ENCODE results near the gene TTC7B. TPM values are rescaled to one million over a fixed set of nuclear protein-coding genes. Genes with fewer than 3 reads are reported as not detected.

TTC7B gene
- total RNA-seq, 4 donors from 2014 or later: 35.0 to 78.7 (median 36.8) TPM

DNA sequence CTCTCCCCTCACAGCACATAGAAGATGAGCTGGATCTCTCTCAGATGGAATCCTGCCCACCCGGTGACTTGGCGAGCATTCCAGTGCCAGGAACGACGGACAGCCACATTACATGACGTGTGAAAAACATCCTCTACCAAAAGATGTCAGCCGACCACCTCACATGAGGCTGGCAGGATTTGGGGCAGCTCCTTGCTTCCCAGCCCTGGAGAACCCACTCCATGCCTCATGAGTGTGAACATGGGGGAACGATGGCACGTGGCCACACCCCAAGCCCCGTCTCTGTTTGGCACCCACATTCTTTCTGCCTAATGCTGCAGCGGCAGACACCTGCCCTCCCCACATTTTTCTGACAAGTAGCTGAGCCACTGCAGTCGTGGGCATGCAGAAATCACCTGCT lies 216.9 kb downstream of the TTC7B start:
- Histone ChIP-seq H3K4me3 (no peak overlapping the region), H3K9me3 (no peaks in the 10 kb centered on the region), H3K27ac (peak overlapping the region; percentile 18 to 50 (median 40)), H3K4me1 (peaks cover 8 to 13% of the 10 kb centered on the region in 2 donors), H3K27me3 (no peaks in the 10 kb centered on the region), H3K36me3 (no peaks in the 10 kb centered on the region)
- no peak for DNase-seq
- intact Hi-C loops (cut with DNase I; ENCODE audit: low total_unique reads): no loop called here
- TF ChIP-seq, protein P1, sequence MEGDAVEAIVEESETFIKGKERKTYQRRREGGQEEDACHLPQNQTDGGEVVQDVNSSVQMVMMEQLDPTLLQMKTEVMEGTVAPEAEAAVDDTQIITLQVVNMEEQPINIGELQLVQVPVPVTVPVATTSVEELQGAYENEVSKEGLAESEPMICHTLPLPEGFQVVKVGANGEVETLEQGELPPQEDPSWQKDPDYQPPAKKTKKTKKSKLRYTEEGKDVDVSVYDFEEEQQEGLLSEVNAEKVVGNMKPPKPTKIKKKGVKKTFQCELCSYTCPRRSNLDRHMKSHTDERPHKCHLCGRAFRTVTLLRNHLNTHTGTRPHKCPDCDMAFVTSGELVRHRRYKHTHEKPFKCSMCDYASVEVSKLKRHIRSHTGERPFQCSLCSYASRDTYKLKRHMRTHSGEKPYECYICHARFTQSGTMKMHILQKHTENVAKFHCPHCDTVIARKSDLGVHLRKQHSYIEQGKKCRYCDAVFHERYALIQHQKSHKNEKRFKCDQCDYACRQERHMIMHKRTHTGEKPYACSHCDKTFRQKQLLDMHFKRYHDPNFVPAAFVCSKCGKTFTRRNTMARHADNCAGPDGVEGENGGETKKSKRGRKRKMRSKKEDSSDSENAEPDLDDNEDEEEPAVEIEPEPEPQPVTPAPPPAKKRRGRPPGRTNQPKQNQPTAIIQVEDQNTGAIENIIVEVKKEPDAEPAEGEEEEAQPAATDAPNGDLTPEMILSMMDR (IDR thresholded peaks at IDR 0.05 in 4 of 5, conservative IDR thresholded peaks at IDR 0.05 in 1 of 5): no peak
- ATAC-seq: no peak
- in situ Hi-C loops (cut with MboI; ENCODE audit: low sequenced_read_pairs in 4 of 4): no loop called here

DNA sequence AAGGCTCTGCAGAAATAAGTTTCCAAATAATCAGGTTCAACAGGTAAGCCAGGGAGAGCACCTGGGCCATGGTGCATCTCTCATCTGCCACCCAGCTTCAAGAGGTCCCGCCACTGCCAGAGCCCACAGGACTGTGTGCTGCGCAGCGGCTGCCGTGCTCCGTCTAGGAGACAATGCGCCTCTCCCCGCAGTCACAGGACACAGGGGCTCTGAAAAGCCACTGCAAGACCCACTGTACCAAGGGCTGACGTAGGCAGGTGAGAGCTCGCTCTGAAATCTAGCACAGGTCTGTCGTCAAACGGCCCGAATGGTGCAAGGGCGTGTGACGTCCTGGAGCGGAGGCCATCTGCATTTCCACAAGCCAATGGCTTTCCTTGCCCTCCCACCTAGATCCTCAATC lies 218.3 kb downstream of the TTC7B start:
- Histone ChIP-seq H3K4me3 (no peak overlapping the region), H3K4me1 (peaks cover 8 to 13% of the 10 kb centered on the region in 2 donors), H3K27me3 (no peaks in the 10 kb centered on the region), H3K36me3 (peaks cover 0 to 4% of the 10 kb centered on the region in 2 donors), H3K27ac (no peak overlapping the region), H3K9me3 (no peaks in the 10 kb centered on the region)
- ATAC-seq (no peak), DNase-seq (no peak)
- intact Hi-C loops (cut with DNase I; ENCODE audit: low total_unique reads): no loop called here
- in situ Hi-C loops (cut with MboI; ENCODE audit: low sequenced_read_pairs in 4 of 4): no loop called here
- TF ChIP-seq, protein P1 (IDR thresholded peaks at IDR 0.05 in 4 of 5, conservative IDR thresholded peaks at IDR 0.05 in 1 of 5): no peak
- TF ChIP-seq POLR2A (IDR thresholded peaks at IDR 0.05): no peak

DNA sequence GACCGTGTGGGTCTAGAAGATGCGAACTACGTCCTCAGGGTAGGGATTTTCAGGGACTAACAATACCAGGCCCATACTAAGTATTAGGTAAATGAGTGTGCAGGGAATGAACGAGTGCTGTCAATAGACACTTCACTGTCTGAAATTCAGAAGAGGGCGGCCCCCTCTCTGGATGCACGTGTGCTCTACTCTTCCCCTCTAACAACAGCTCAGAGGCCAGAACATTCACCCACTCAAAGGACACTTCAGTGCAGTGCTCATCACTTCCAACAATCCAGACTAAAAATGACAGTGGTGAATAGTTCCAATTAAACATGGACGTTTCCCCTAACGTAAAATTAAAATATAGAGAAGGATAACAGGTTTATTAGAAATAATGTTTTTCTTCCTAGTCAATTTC lies 219.5 kb downstream of the TTC7B start:
- intact Hi-C loops (cut with DNase I; ENCODE audit: low total_unique reads): no loop called here
- peaks cover 8 to 13% of the 10 kb centered on the region in 2 donors for H3K4me1 ChIP-seq
- in situ Hi-C loops (cut with MboI; ENCODE audit: low sequenced_read_pairs in 4 of 4): no loop called here
- no peak overlapping the region for H3K4me3 ChIP-seq
- no peak for DNase-seq
- H3K27ac ChIP-seq: no peak overlapping the region
- no peaks in the 10 kb centered on the region for H3K27me3 ChIP-seq
- H3K9me3 ChIP-seq: no peaks in the 10 kb centered on the region
- ATAC-seq: no peak
- TF ChIP-seq POLR2A (IDR thresholded peaks at IDR 0.05): no peak
- TF ChIP-seq, protein P1 (IDR thresholded peaks at IDR 0.05 in 4 of 5, conservative IDR thresholded peaks at IDR 0.05 in 1 of 5): no peak
- peaks cover 0 to 9% of the 10 kb centered on the region in 2 donors for H3K36me3 ChIP-seq

DNA sequence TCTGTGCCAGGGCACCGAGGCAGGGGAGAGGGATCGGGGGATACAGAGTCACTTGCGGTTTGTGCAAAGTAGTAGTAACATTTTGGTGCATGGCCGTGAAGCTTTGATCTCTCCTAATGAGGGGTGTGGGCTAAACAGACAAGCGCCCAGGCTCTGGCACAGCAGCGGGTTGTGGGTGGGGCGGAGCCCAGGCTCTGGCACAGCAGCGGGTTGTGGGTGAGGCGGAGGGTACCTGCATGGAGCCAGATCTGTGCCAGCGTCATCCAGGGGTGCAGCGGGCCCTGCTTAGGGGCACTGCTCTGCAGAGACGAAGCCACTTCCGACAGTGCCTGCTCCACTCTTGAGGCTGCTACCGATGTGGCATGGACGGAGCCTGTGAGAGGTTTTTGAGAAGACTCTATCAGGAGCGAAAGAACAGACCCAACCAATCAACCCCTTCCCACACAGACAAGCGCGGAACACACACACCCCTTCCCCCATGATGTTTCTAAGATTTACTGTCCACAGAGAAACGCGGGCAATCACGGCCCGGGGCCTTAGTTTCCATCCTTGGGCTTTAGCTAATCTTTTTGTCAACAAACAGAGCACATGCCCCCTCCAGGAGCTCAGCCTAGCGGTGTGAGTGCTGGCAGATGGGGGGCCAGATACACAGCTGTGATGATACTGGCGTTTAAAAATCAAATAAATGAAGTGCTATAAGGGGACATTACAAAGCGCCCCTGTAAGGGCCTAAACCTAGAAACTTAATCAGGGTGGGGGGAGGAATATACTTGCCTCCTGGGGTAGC lies 222.8 kb downstream of the TTC7B start:
- TF ChIP-seq, protein P1 (IDR thresholded peaks at IDR 0.05 in 4 of 5, conservative IDR thresholded peaks at IDR 0.05 in 1 of 5): no peak
- TF ChIP-seq POLR2A (IDR thresholded peaks at IDR 0.05): no peak
- Histone ChIP-seq H3K9me3 (no peaks in the 10 kb centered on the region), H3K4me1 (peaks cover 3 to 4% of the 10 kb centered on the region in 2 donors), H3K36me3 (peaks cover 0 to 9% of the 10 kb centered on the region in 2 donors), H3K27ac (no peak overlapping the region), H3K4me3 (no peak overlapping the region), H3K27me3 (no peaks in the 10 kb centered on the region)
- intact Hi-C loops (cut with DNase I; ENCODE audit: low total_unique reads): no loop called here
- no peak for DNase-seq
- in situ Hi-C loops (cut with MboI; ENCODE audit: low sequenced_read_pairs in 4 of 4): no loop called here
- ATAC-seq: no peak

Data from gastrocnemius medialis (tissue), 4 donors.